CD4-positive, alpha-beta T cell treated with Interleukin-15 for 4 hours (primary cell): ENCODE data around the gene CHCHD10.

Experiments
- DNase-seq: peaks from one replicate; pipeline ENCODE4 v3.0.0-alpha.2; 2020; ENCODE audit warnings: low spot score

Gene CHCHD10

DNA sequence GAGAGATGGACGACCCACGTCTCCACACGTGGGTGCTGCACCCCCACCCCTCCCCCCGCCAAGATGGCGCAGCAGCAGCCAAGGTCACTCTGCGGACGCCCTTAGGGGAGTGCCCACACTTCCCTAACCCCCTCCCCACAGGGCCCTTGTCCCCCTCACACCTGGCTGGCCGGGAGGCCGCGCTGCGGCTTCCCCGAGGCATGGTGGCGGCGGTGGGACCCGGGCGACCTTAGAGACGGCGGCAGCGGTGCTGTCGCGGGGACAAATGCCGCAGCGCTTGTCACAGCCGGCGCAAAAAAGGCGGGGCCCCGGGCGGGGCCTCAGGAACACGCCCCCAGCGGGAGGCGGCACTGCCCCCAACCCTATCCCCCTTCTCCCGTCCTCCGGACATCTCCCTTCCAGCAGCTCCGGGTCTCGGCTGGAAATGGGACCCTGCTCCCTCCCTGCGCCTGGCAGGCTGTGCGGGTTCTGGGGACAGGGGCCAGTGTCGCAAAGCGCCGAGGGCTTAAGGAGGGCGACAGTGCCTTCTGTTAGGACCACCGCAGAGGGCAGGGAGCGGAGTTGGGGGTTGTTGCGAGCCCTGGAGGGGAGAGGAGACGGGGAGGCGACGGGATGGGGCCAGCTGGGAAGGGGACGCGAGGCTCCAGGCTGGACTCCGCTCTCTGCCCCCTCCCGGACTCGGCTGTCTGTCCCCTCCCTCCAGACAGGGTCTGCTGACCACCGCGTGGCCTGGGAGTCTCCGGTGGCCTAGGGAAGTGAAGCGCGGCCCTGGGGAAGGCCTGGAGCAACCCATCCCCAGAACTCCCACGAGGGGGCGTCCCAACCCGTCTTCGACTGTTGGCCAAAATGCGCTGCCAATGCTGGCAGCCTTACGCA lies at the start of gene CHCHD10:
TSS of gene CHCHD10 (minus strand) at position 300 of the 876 bp plus-strand sequence. CDS start at position 202, 98 bp downstream.
- peak; percentile 60 for DNase-seq

- DNase-seq = no peak
Observed at GRCh38 chr22:23817146-23817545, 49.4 kb upstream of the CHCHD10 start.

DNA sequence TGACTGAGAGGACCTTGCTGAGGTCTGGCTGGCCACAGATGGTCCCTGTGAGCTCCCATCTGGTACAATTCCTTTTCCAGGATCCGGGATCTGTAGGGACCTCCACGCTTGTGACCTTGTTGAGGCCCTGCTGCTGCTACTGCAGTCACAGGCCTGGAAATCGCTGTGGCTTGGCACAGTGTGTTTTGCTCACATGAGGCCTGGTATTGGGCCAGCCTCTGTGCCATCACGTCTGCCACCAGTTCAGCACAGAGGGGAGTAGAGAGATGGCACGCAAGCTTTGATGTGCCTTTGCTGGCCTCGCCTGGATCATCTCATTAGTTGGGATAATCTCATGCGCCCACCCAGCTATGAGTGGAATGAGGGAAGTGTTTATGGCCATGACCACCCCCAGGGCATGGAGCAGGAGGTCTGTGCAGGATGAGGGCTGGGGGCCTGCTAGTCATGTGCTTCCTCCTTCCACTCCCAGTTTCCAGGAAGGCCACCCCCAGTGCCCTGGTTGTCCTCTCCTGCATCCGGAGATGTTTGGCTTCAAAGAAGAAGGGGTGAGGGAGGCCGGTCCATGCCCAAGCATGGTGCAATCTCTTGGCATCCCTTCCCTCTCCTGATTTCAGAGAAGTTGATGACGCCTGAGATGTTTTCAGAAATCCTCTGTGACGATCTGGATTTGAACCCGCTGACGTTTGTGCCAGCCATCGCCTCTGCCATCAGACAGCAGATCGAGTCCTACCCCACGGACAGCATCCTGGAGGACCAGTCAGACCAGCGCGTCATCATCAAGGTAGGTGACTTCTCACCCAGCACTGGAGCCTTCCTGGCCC lies 48.6 kb upstream of the CHCHD10 start:
- DNase-seq = no peak

GRCh38 chr22:23815541-23816155 lies 47.9 kb upstream of the CHCHD10 start:
- DNase-seq = no peak

DNA sequence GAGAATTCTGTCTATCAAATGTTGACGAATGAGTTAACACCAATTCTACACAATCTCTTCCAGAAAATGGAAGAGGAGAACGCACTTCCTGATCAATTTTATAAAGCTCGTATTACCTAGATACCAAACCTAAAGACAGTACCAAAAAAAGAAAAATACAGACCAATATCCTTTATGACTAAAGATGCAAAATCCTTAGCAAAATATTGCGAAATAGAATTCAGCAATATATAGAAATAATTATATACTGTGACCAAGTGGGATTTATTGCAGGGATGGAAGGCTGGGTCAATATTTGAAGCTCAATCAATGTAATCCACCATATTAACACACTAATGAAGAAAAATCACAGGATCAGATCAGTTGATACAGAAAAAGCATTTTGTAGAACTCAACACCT lies 44.6 kb upstream of the CHCHD10 start:
- no peak for DNase-seq

DNA sequence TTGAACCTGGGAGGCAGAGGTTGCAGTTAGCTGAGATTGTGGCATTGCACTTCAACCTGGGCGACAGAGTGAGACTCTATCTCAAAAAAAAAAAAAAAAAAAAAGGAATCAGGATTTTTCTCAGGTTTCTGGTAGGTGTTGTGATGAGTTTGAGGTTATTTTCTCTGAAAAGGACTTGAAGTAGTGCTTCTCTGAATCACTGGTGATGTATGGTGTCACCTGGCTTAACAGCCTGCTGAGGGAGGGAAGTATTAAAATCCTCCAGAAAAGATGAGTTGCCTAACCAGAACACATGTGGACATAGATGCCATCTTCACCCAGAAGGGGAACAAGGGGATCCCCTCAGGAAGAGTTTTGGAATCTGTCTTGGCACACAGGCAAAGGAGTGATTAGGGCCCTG lies 39.1 kb upstream of the CHCHD10 start:
- no peak for DNase-seq

- no peak for DNase-seq
Observed at GRCh38 chr22:23804781-23805291, 37.1 kb upstream of the CHCHD10 start.

- no peak for DNase-seq
Observed at GRCh38 chr22:23803001-23803819, 35.4 kb upstream of the CHCHD10 start.

DNA sequence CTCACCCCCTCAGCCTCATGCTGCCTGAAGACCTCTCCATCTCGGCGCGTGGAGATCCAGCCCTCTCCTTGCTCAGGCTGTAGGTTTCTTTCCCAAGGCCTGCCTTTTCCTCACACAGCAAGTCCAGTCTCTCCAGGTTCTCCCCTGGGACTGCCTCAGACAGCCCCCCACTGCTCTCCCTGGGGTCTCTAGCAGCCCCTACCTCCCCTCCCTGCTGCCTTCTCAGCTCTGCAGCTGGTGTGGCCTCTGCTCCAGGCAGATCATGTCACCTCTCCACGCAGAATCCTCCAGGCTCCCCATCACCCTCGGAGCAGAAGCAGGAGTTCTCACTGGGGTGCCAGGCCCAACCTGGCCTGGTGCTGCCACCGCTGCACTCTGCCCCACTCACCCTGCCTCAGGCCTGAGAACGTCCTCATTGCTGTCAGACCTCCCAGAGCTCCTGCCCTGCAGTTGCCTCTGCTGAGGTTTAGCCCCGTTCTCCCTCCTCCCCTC lies 34.2 kb upstream of the CHCHD10 start:
- DNase-seq = no peak

GRCh38 chr22:23801238-23801821 lies 33.6 kb upstream of the CHCHD10 start:
- DNase-seq = no peak

- DNase-seq = no peak
Observed at GRCh38 chr22:23800297-23801237, 32.8 kb upstream of the CHCHD10 start.

DNA sequence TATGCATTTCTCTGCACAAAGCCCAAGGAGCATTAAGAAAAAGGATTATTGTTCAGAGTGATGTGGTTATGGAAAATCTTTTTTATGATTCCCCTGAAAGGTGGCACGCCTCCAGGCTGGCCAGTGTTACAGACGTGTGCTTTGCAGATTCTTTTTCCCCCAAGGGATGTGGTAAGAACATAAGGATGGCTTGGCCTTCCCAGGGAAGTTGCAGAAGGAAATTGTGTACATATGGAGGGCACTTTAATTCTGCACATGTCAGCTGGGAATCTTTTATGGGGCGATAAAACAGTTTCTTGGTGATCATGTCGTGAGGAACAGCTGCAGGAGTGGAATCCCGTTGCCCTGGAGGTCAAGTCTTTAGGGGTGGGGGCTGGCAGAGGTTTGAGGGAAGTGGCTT lies 28.7 kb upstream of the CHCHD10 start:
- no peak for DNase-seq

DNA sequence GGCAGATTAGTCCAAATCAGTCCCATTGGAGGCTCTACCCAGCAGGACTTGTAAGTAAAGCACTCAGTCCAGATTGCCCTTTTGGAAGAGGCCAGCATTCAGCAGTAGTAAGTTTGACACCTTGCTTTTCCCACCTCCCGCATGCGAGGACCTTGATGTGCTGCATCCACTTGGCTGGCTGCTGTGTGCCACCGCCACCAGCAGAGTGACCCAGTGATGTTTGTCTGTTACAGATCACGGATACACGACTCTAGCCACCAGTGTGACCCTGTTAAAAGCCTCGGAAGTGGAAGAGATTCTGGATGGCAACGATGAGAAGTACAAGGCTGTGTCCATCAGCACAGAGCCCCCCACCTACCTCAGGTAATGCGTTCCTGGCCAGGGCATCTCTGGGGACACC lies 25.6 kb upstream of the CHCHD10 start:
- DNase-seq = no peak

DNA sequence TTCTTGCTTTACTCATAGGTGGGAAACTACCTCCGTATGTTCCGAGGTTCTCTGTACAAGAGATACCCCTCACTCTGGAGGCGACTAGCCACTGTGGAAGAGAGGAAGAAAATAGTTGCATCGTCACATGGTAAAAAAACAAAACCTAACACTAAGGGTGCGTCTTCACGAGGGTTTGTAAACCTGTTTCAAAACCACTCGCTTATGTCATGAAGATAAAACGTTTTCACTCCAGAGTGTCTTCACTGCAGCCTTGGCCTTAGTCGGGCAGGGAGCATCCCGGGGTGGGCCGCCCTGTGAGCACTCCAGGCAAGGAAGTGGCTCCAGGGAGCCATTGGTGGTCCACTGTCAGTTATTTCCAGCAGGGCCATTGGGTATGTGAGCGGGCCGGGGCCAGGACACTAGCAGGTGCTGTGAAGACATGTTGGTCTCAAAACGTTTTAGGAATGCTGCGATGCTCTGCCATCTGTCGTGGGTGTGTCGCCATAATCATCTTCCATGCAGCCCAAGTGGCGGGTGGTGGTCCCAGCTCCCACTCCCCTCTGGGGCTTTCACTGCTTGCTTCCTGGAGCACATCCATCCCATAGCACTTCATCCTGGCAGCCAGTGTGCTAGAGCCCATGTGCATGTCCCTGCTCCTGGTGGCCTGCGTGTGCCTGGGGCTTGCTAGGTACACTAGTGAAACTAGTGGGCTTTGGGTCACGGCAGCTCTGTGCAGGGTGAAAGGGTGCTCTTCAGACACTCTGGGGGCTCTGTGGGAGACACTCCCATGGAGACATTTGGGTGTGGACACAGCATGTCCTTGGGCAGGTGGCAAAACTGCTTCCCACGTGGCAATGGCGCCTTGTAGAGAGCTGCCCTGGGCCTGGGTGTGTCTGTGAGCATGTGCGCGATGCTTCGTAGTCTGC lies 24.2 kb upstream of the CHCHD10 start:
- DNase-seq = no peak

- no peak for DNase-seq
Observed at GRCh38 chr22:23790819-23791737, 23.3 kb upstream of the CHCHD10 start.

GRCh38 chr22:23789638-23790037 lies 21.9 kb upstream of the CHCHD10 start:
- no peak for DNase-seq

DNA sequence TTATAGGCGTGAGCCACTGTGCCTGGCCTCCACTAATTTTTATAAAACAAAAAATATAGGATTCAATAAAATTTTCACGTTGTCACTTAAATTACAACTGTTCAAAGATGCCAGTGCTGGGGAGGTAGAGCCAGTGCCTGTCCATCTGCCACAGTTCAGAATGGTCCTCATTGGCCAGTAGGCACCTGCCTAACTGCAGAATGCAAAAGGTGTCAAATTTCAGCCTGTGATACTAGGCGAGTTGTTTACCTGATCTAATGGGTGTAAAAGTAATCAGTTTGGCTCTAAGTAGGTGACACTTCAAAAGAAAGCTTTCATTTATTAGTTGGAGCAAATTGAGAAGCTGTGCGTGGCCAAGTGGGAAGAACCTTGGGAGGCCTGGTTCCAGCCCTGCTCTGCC lies 21.3 kb upstream of the CHCHD10 start:
- no peak for DNase-seq

GRCh38 chr22:23787910-23788309 lies 20.1 kb upstream of the CHCHD10 start:
- DNase-seq = no peak
